GM18870 (cell line): ENCODE results near the gene RSPH6A.
"Not testable (repeated sequence)": the region's sequence is repeated elsewhere in the genome, so short reads cannot be mapped to it uniquely, and the experiment has no call there.

Experiments used
- ATAC-seq: cut with Tn5 transposase; IDR thresholded peaks from one replicate; pipeline ENCODE4 v1.9.1; 2021; ENCODE audit warnings: moderate library complexity; ENCODE audit not compliant: unreplicated experiment

Gene RSPH6A

GRCh38 chr19:45804140-45804958 lies 10.8 kb downstream of the RSPH6A start:
- no peak for ATAC-seq

GRCh38 chr19:45801603-45802175 lies 13.4 kb downstream of the RSPH6A start:
- ATAC-seq: no peak

- ATAC-seq: no peak
These were observed 15.0 kb downstream of the RSPH6A start for GRCh38 chr19:45800070-45800553.

DNA sequence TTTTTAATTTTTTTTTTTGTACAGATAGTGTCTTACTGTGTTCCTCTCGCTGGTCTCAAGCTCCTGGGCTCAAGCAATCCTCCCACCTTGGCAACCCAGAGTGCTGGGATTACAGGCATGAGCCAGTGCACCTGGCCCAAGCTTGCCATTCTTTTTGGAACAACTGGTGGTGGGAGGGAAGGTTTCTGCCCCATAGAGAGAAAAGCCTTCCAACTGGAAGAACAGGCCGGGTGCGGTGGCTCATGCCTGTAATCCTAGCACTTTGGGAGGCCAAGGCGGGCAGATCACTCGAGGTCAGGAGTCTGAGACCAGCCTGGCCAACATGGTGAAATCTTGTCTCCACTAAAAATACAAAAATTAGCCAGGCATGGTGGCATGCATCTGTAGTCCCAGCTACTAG lies 15.6 kb downstream of the RSPH6A start:
- ATAC-seq: not testable (repeated sequence)

DNA sequence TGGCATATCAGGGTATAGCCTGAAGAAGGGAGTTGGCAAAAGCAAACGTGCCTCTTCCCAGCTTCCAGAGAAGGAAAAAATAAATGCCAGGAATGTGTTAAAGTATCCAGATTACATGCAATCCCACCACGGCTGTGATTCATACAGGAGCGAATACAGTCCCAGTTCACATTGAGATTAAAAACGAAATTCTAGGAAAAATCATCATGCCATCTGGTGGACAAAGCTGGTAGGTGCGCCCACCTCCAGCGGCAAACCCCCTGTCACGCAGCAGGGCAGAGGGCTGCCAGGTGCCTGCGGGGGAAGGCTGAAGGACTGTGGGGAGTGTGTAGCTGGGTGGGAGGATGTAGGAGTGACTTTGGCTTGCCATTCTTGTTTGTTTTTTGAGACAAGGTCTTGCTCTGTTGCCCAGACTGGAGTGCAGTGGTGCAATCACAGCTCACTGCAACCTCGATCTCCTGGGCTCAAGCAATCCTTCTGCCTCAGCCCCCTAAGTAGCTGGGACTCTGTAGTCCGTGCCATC lies 16.1 kb downstream of the RSPH6A start:
- ATAC-seq: no peak

GRCh38 chr19:45794627-45795026 lies 20.5 kb downstream of the RSPH6A start:
- ATAC-seq: no peak

GRCh38 chr19:45793876-45794275 lies 21.2 kb downstream of the RSPH6A start:
- ATAC-seq: no peak

DNA sequence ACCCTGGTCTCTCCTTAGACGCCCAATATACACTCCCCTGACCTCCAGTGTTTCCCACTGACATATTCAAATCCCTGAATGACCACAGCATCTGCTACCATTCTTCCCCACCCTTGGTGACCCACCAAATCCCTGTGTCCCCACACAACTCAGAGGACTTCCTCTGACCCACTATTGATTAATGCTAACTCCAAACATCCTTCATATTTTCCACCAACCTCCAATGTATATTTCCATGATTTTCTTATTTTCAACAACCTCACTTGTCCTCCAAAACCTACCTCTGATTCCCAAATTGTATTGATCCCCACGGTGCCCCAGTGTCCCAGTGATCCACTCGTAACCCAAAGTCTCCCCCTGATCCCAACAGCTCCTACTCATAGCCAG lies 21.9 kb downstream of the RSPH6A start:
- ATAC-seq: no peak

GRCh38 chr19:45792470-45793177 lies 22.5 kb downstream of the RSPH6A start, which contains the start of gene DMWD:
Gene DMWD, minus strand, starts transcription at chr19:45792845. Its CDS starts 89 bp downstream, at chr19:45792756.
- peak; percentile 76 for ATAC-seq

- ATAC-seq: no peak
These were observed 23.2 kb downstream of the RSPH6A start for GRCh38 chr19:45791744-45792469.

GRCh38 chr19:45790942-45791341 lies 24.2 kb downstream of the RSPH6A start:
- ATAC-seq: no peak

- no peak for ATAC-seq
These were observed 25.9 kb downstream of the RSPH6A start for GRCh38 chr19:45789035-45789786.

- no peak for ATAC-seq
These were observed 28.6 kb downstream of the RSPH6A start for GRCh38 chr19:45786533-45786894.

- no peak for ATAC-seq
These were observed 29.2 kb downstream of the RSPH6A start for GRCh38 chr19:45785781-45786532.

DNA sequence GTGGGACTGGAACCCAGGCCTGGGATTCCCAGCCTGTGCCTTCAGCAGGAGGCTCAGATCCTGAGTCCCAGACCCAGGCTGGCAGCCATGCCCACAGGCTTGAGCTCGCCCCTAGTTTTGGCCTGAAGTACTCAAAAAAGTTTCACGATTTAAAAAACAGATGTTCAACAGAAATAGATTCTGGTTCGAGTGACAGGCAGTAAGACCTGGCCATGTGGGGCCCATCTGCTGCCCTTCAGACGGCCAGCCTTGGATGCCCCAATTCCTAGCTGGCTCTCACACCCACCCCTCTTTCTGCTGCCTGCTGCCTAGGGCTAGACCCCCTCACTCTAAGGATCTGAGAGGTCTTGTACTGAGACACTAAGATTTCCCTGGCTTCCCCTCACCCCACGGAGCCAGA lies 30.0 kb downstream of the RSPH6A start:
- ATAC-seq: no peak

GRCh38 chr19:45784096-45784495 lies 31.0 kb downstream of the RSPH6A start:
- no peak for ATAC-seq

DNA sequence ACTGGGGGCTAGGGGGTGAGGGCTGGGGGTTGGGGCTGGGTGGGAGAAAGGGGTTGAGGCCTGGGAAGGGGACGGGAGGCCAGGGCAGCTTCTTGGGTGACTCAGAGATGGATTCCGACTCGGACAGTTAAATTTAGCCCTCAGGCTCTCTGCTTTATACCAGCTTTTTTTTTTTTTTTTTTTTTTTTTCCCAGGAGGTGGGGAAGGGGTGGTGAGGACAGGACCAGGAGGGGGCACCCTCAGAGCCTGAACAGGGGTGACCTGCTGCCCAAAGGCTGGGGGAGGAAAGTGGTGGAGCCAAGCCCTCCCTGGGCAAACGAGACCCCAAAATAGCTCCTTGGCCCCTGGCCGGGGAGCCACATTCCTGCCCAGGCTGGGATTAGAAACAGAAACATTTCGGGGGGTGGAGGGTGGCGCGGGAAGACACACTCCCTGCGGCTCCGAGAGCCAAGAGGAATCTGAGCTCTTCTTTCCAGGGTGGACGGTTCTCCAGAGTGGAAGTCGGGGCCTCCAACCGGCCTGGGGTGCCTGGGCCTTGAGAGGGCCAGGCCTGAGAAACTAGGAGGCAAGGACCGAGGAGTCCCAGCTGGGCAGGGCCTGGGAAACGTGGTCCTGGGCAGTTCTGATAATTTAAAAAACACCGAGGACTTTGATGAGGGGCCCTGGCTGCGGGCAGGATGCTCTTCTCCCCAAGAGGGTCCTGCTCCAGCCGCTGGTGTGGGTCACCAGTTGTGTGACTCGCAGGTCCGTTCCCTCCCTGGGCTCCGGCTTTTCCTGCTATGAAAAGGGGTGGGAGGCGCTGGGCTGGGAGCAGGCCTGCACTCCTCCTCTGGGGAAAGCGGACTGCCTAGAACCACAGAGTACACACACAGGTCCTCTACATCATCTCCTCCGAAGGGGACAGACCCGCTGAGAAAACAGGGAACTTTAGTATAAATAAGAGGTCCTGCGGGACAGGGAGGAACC lies 32.0 kb downstream of the RSPH6A start:
- no peak for ATAC-seq

- ATAC-seq: no peak
These were observed 32.9 kb downstream of the RSPH6A start, which contains the start of gene DMPK for GRCh38 chr19:45782162-45782691. Gene DMPK, minus strand, starts transcription at chr19:45782490. Its CDS starts 138 bp downstream, at chr19:45782352.
